ENCODE data around the gene BDH2. TPM values are rescaled to one million over a fixed set of nuclear protein-coding genes. Genes with fewer than 3 reads are reported as not detected.

Gene BDH2
- total RNA-seq, 4 donors from 2014 or later: 31.6 to 59.4 (median 47.1) TPM

GRCh38 chr4:103044183-103044582, 55.5 kb downstream of the BDH2 start:
- no peaks in the 10 kb centered on the region for H3K9me3 ChIP-seq
- intact Hi-C loops (cut with DNase I): no loop called here
- DNase-seq (ENCODE audit: extremely low spot score): no peak
- H3K27ac ChIP-seq (replicated peaks in 1 of 4): no peak overlapping the region
- no peaks in the 10 kb centered on the region for H3K27me3 ChIP-seq
- TF ChIP-seq POLR2A (IDR thresholded peaks at IDR 0.05; ENCODE audit: low read depth) (no peak), CTCF (IDR thresholded peaks at IDR 0.05) (no peak), EP300 (IDR thresholded peaks at IDR 0.05) (no peak), POLR2AphosphoS5 (IDR thresholded peaks at IDR 0.05) (no peak)
- H3K4me1 ChIP-seq: no peaks in the 10 kb centered on the region
- 93% methylated on average over 2 of the region's 2 CpGs for WGBS
- H3K36me3 ChIP-seq: peaks cover 6 to 49% (median 15%) of the 10 kb centered on the region in 4 donors
- no peak overlapping the region for H3K4me3 ChIP-seq

GRCh38 chr4:103036169-103036568, 63.5 kb downstream of the BDH2 start:
- Histone ChIP-seq H3K27me3 (no peaks in the 10 kb centered on the region), H3K4me1 (no peaks in the 10 kb centered on the region), H3K4me3 (no peak overlapping the region), H3K27ac (replicated peaks in 1 of 4) (no peak overlapping the region), H3K9me3 (no peaks in the 10 kb centered on the region), H3K36me3 (peaks cover 0 to 15% (median 0%) of the 10 kb centered on the region in 4 donors)
- intact Hi-C loops (cut with DNase I): no loop called here
- 96% methylated on average over 2 of the region's 2 CpGs for WGBS
- no peak for TF ChIP-seq EP300 (IDR thresholded peaks at IDR 0.05)
- DNase-seq (ENCODE audit: extremely low spot score): no peak

GRCh38 chr4:103032574-103032973, 67.1 kb downstream of the BDH2 start:
- Histone ChIP-seq H3K36me3 (peaks cover 0 to 34% (median 4%) of the 10 kb centered on the region in 4 donors), H3K4me1 (no peaks in the 10 kb centered on the region), H3K9me3 (no peaks in the 10 kb centered on the region), H3K27ac (replicated peaks in 1 of 4) (no peak overlapping the region), H3K4me3 (no peak overlapping the region), H3K27me3 (no peaks in the 10 kb centered on the region)
- intact Hi-C loops (cut with DNase I): no loop called here
- DNase-seq (ENCODE audit: extremely low spot score): no peak
- 60% methylated on average over 1 of the region's 2 CpGs for WGBS
- TF ChIP-seq CTCF (IDR thresholded peaks at IDR 0.05) (peak; percentile 11 to 27 (median 20)), POLR2A (IDR thresholded peaks at IDR 0.05; ENCODE audit: low read depth) (no peak), EP300 (IDR thresholded peaks at IDR 0.05) (no peak), POLR2AphosphoS5 (IDR thresholded peaks at IDR 0.05) (no peak)

GRCh38 chr4:103030791-103031190, 68.8 kb downstream of the BDH2 start:
- Histone ChIP-seq H3K9me3 (no peaks in the 10 kb centered on the region), H3K27me3 (no peaks in the 10 kb centered on the region), H3K27ac (replicated peaks in 1 of 4) (no peak overlapping the region), H3K36me3 (peaks cover 0 to 45% (median 4%) of the 10 kb centered on the region in 4 donors), H3K4me3 (no peak overlapping the region), H3K4me1 (no peaks in the 10 kb centered on the region)
- TF ChIP-seq EP300 (IDR thresholded peaks at IDR 0.05) (no peak), POLR2A (IDR thresholded peaks at IDR 0.05; ENCODE audit: low read depth) (no peak), CTCF (IDR thresholded peaks at IDR 0.05) (no peak), POLR2AphosphoS5 (IDR thresholded peaks at IDR 0.05) (no peak)
- no peak for DNase-seq (ENCODE audit: extremely low spot score)
- intact Hi-C loops (cut with DNase I): no loop called here
- WGBS: 91% methylated on average over 3 of the region's 3 CpGs

- no peak overlapping the region for H3K27ac ChIP-seq (replicated peaks in 1 of 4)
- DNase-seq (ENCODE audit: extremely low spot score): no peak
- WGBS: 86% methylated on average over 1 of the region's 1 CpG
- H3K36me3 ChIP-seq: peaks cover 0 to 46% (median 6%) of the 10 kb centered on the region in 4 donors
- H3K9me3 ChIP-seq: no peaks in the 10 kb centered on the region
- intact Hi-C loops (cut with DNase I): no loop called here
- H3K4me3 ChIP-seq: no peak overlapping the region
- no peaks in the 10 kb centered on the region for H3K27me3 ChIP-seq
- TF ChIP-seq CTCF (IDR thresholded peaks at IDR 0.05) (no peak), EP300 (IDR thresholded peaks at IDR 0.05) (no peak), POLR2A (IDR thresholded peaks at IDR 0.05; ENCODE audit: low read depth) (no peak), POLR2AphosphoS5 (IDR thresholded peaks at IDR 0.05) (no peak)
- H3K4me1 ChIP-seq: no peaks in the 10 kb centered on the region
These were observed 70.3 kb downstream of the BDH2 start for GRCh38 chr4:103029300-103029699.

Other genes with a start within 250 kb of the BDH2 start
- gene CISD2, start 230.8 kb downstream of the BDH2 start, total RNA-seq: 10 to 100 TPM in 2 of 4 donors, 1 to 10 TPM in 2; 6.6 to 13.3 (median 10.3) TPM
- 1 to 10 TPM in 1 of 4 donors, under 1 TPM in 2, not detected in 1; 0.29 to 1.3 (median 0.99) TPM for gene SLC9B1, start 80.1 kb downstream of the BDH2 start, total RNA-seq
- 10 to 100 TPM; 12.9 to 34.0 (median 19.0) TPM for gene SLC9B2, start 23.1 kb downstream of the BDH2 start, total RNA-seq
- gene CENPE, start 98.5 kb upstream of the BDH2 start, total RNA-seq: 1 to 10 TPM in 1 of 4 donors, under 1 TPM in 3; 0.42 to 1.2 (median 0.69) TPM